PC-9 (cell line): ENCODE data around the gene ATP5F1A. TPM values are rescaled to one million over a fixed set of nuclear protein-coding genes. Genes with fewer than 3 reads are reported as not detected.

Experiments
- BruUV-seq: library from RNA; stranded (reverse); fragments of 400-500 nt; replicated peaks from 2 replicates; lab custom pipeline; 2021; lab: Mats Ljungman, UMichigan
- CTCF ChIA-PET: fragments of 300-600 bp; sonication (Branson Sonifier 250); formaldehyde crosslinking; loops from one replicate; lab custom pipeline; 2022; ENCODE audit warnings: antibody characterized with exemption; lab: Charles Lee
- POLR2A ChIA-PET: fragments of 300-600 bp; sonication (Branson Sonifier 250); formaldehyde crosslinking; loops from one replicate; lab custom pipeline; 2022; ENCODE audit warnings: antibody characterized with exemption; ENCODE audit not compliant: unreplicated experiment; lab: Charles Lee
- DNase-seq, 2 experiments: peaks; one replicate each; pipeline versions ENCODE4 v3.0.0 to v3.0.0-alpha.2; 2015 to 2022; ENCODE audit warnings: mixed read lengths in 1 of 2
- H2AFZ ChIP-seq: fragments of 200-600 bp; sonication (generic); 2 replicates; pipeline ENCODE4 v1.8.1; 2017; ENCODE audit warnings: antibody characterized with exemption
- H3F3A ChIP-seq: fragments of 200-600 bp; sonication (generic); 2 replicates; pipeline ENCODE4 v1.8.1; 2017; ENCODE audit warnings: antibody characterized with exemption, mild to moderate bottlenecking, low read depth; ENCODE audit not compliant: insufficient read depth
- H3K27ac ChIP-seq: fragments of 200-600 bp; sonication (generic); 2 replicates; pipeline ENCODE4 v1.6.1; 2016; ENCODE audit warnings: mixed run types
- H3K27me3 ChIP-seq: fragments of 200-600 bp; sonication (generic); 2 replicates; pipeline ENCODE4 v1.6.1; 2016; ENCODE audit warnings: low read depth, mixed run types; ENCODE audit not compliant: insufficient read depth
- H3K36me3 ChIP-seq: fragments of 200-600 bp; sonication (generic); 2 replicates; pipeline ENCODE4 v1.6.1; 2016; ENCODE audit warnings: low read depth, mixed run types
- H3K4me1 ChIP-seq: fragments of 200-600 bp; sonication (generic); replicated peaks from 2 replicates; pipeline ENCODE4 v1.6.1; 2016; ENCODE audit warnings: mixed run types; ENCODE audit not compliant: insufficient read depth
- H3K4me2 ChIP-seq: fragments of 200-600 bp; sonication (generic); 2 replicates; pipeline ENCODE4 v1.6.1; 2017; ENCODE audit warnings: mixed run types
- H3K4me3 ChIP-seq: fragments of 200-600 bp; sonication (generic); 2 replicates; pipeline ENCODE4 v1.6.1; 2016; ENCODE audit warnings: mixed run types
- H3K79me2 ChIP-seq: fragments of 200-600 bp; sonication (generic); 2 replicates; pipeline ENCODE4 v1.6.1; 2017; ENCODE audit warnings: low read depth, mixed run types
- H3K9me2 ChIP-seq: fragments of 200-600 bp; sonication (generic); 2 replicates; pipeline ENCODE4 v1.8.1; 2017; ENCODE audit warnings: mild to moderate bottlenecking; ENCODE audit not compliant: insufficient read depth
- H3K9me3 ChIP-seq: fragments of 200-600 bp; sonication (generic); 2 replicates; pipeline ENCODE4 v1.8.1; 2016; ENCODE audit warnings: low read depth; ENCODE audit not compliant: insufficient read depth
- H4K20me1 ChIP-seq: fragments of 200-600 bp; sonication (generic); 2 replicates; pipeline ENCODE4 v1.8.1; 2017; ENCODE audit not compliant: insufficient read depth
- EZH2 ChIP-seq: fragments of 200-600 bp; sonication (generic); IDR thresholded peaks from 2 replicates; pipeline ENCODE4 v1.8.0; 2017; ENCODE audit warnings: antibody characterized with exemption, low read depth
- intact Hi-C: fragments of 100-400 bp; cut with micrococcal nuclease; formaldehyde crosslinking; loops from one replicate; pipeline ENCODE4 v1.10.0; 2022; ENCODE audit not compliant: unreplicated experiment
- total RNA-seq: library from RNA; stranded (reverse); gene quantifications from 2 replicates; pipeline ENCODE4 v1.2.3, GENCODE V29; 2021
- TF ChIP-seq, protein P1 (sequence below): fragments of 200-600 bp; sonication (generic); conservative IDR thresholded peaks from 2 replicates; pipeline ENCODE4 v1.6.1; 2017; ENCODE audit warnings: mixed run types, antibody characterized with exemption, mild to moderate bottlenecking, moderate library complexity

The ATP5F1A gene
- total RNA-seq, 1 experiment from 2014 or later: 232 TPM

DNA sequence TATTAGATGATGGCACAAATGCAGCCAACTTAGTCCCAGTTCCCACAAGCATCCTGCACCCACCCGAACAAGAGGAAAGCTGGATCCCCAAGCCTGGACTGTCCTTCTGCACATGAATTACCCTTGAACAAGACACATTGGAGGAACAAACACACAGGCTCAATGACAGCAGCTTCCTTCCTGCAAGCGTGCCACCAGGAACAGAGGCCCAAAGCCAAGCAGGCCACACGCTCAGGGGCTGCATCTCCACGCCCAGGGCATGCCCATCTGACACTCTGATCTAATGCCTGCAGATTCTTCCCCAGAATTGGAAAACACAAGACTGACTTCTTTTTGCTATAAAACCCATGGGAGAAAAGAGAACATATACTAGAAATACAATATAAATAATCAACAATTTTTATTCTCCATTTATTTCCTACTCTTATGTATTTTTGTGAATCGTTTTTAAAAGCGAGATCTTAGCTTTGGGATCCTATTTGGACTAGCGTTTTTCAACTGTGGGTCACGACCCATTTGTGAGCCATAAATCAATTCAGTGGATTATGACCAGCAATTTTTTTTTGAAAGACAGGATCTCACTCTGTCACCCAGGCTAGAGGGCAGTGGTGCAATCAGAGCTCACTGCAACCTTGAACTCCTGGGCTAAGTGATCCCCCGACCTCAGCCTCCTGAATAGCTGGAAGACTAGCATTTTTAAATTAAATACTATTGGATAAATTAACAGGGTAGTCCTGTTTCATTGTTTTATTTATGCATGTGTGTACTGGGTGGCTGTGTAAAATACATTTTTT lies 60.4 kb downstream of the ATP5F1A start:
- no peaks in the 10 kb centered on the region for H4K20me1 ChIP-seq
- no peaks in the 10 kb centered on the region for H3K79me2 ChIP-seq
- intact Hi-C loops: no loop called here
- no peaks in the 10 kb centered on the region for H3K9me3 ChIP-seq
- 0 out of 2 replicates have a peak, but pooled peaks cover under 1% of the 10 kb centered on the region for H3F3A ChIP-seq
- no peaks in the 10 kb centered on the region for H3K36me3 ChIP-seq
- ChIA-PET POLR2A (no interaction called here), CTCF (no interaction called here)
- no peak for DNase-seq
- no peak overlapping the region for H3K4me3 ChIP-seq
- H3K27me3 ChIP-seq: no peaks in the 10 kb centered on the region
- no peaks in the 10 kb centered on the region for H3K9me2 ChIP-seq
- no peak overlapping the region for H2AFZ ChIP-seq
- TF ChIP-seq, protein P1, sequence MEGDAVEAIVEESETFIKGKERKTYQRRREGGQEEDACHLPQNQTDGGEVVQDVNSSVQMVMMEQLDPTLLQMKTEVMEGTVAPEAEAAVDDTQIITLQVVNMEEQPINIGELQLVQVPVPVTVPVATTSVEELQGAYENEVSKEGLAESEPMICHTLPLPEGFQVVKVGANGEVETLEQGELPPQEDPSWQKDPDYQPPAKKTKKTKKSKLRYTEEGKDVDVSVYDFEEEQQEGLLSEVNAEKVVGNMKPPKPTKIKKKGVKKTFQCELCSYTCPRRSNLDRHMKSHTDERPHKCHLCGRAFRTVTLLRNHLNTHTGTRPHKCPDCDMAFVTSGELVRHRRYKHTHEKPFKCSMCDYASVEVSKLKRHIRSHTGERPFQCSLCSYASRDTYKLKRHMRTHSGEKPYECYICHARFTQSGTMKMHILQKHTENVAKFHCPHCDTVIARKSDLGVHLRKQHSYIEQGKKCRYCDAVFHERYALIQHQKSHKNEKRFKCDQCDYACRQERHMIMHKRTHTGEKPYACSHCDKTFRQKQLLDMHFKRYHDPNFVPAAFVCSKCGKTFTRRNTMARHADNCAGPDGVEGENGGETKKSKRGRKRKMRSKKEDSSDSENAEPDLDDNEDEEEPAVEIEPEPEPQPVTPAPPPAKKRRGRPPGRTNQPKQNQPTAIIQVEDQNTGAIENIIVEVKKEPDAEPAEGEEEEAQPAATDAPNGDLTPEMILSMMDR: no peak
- TF ChIP-seq EZH2: no peak
- no peak overlapping the region for H3K4me2 ChIP-seq
- H3K27ac ChIP-seq: no peak overlapping the region
- H3K4me1 ChIP-seq: no peaks in the 10 kb centered on the region
- BruUV-seq: no TSS peak

DNA sequence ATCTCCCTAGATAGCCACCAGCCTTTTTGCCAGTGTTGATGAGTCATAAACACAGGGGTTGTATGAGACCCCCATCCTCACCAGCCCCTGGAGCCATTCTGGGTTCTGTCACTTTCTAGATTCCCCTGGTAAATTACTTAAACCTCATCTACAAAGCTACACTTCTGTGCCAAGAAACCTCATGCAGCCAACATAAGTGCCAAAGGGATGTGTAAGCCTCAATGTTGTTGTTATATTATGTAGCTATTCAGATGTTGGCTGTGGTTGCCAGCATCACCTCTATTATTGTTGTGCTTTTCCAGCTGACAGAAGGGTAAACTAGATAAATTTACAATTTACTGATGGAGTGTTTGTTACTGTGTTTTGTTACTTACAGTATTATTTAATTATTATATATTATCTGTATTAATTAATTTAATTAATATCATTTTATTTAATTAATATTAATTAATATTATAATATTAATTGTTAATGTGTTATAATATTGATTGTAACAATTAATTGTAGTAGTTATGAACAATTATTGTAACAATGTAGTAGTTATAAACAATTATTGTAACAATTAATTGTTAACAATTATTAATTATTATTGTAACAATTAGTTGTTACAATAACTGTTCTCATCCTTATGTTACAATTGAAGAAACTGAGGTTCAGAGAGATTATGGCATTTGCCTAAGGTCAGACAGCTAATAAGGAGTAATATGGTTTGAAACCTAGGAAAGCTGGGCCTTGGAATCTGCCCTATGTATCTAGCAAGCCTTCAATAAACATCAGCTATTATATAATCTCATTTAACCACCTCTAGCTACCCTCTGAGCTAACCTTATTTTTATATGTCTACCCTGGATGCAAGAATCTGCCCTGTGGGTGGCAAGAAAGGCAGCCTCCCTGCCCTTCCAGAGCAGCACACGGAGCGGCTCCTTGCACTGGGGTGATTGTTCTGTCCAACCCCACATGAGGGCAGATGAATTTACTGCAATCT lies 62.1 kb downstream of the ATP5F1A start:
- H3K27me3 ChIP-seq: no peaks in the 10 kb centered on the region
- no peaks in the 10 kb centered on the region for H3K79me2 ChIP-seq
- no peak for DNase-seq
- H3K9me3 ChIP-seq: no peaks in the 10 kb centered on the region
- H2AFZ ChIP-seq: no peak overlapping the region
- no peaks in the 10 kb centered on the region for H3K36me3 ChIP-seq
- POLR2A ChIA-PET: no interaction called here
- H3K4me3 ChIP-seq: no peak overlapping the region
- no peaks in the 10 kb centered on the region for H4K20me1 ChIP-seq
- no peaks in the 10 kb centered on the region for H3K4me1 ChIP-seq
- no TSS peak for BruUV-seq
- H3K27ac ChIP-seq: no peak overlapping the region
- CTCF ChIA-PET: no interaction called here
- TF ChIP-seq EZH2: no peak
- intact Hi-C loops: no loop called here
- H3F3A ChIP-seq: no peaks in the 10 kb centered on the region
- H3K9me2 ChIP-seq: no peaks in the 10 kb centered on the region
- H3K4me2 ChIP-seq: no peak overlapping the region

DNA sequence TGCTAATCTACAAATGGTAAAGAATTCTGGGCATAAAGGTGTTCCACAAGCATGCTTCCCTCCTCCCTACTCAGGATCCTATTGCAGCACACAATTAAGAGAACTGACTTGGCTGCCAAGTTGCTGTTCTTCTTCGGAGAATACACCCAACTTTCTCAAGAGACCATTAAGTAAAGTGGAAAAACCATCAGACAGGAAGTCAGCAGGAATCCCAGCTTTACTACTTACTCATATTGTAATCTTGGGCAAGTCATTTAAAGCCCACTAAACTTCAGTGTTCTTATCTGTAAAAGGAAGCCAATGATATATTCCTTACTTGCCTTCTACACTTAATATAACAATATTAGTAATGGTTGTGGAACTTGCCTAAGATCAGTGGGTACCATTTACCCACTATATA lies 63.9 kb downstream of the ATP5F1A start:
- Histone ChIP-seq H3F3A (no peaks in the 10 kb centered on the region), H3K4me2 (no peak overlapping the region), H3K4me3 (no peak overlapping the region), H3K9me2 (no peaks in the 10 kb centered on the region), H3K9me3 (no peaks in the 10 kb centered on the region), H4K20me1 (no peaks in the 10 kb centered on the region), H3K36me3 (no peaks in the 10 kb centered on the region), H3K27me3 (no peaks in the 10 kb centered on the region), H2AFZ (no peak overlapping the region), H3K79me2 (no peaks in the 10 kb centered on the region), H3K27ac (no peak overlapping the region), H3K4me1 (no peaks in the 10 kb centered on the region)
- ChIA-PET CTCF (no interaction called here), POLR2A (no interaction called here)
- DNase-seq: no peak
- intact Hi-C loops: no loop called here
- BruUV-seq: no TSS peak
- TF ChIP-seq, protein P1: no peak
- no peak for TF ChIP-seq EZH2
